ENCODE results near the gene TPBGL.

DNA sequence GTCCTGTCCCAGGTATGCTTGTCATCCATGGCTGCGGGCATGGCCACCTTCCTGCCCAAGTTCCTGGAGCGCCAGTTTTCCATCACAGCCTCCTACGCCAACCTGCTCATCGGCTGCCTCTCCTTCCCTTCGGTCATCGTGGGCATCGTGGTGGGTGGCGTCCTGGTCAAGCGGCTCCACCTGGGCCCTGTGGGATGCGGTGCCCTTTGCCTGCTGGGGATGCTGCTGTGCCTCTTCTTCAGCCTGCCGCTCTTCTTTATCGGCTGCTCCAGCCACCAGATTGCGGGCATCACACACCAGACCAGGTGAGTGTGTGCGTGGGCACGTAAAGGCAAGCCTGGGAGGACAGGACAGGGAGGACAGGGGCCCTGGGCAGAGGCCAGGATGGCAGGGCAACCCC is 47.3 kb upstream of the TPBGL start:
- TF ChIP-seq, protein P1, sequence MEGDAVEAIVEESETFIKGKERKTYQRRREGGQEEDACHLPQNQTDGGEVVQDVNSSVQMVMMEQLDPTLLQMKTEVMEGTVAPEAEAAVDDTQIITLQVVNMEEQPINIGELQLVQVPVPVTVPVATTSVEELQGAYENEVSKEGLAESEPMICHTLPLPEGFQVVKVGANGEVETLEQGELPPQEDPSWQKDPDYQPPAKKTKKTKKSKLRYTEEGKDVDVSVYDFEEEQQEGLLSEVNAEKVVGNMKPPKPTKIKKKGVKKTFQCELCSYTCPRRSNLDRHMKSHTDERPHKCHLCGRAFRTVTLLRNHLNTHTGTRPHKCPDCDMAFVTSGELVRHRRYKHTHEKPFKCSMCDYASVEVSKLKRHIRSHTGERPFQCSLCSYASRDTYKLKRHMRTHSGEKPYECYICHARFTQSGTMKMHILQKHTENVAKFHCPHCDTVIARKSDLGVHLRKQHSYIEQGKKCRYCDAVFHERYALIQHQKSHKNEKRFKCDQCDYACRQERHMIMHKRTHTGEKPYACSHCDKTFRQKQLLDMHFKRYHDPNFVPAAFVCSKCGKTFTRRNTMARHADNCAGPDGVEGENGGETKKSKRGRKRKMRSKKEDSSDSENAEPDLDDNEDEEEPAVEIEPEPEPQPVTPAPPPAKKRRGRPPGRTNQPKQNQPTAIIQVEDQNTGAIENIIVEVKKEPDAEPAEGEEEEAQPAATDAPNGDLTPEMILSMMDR (IDR thresholded peaks at IDR 0.05 in 4 of 5, conservative IDR thresholded peaks at IDR 0.05 in 1 of 5), result no peak
- TF ChIP-seq POLR2A (IDR thresholded peaks at IDR 0.05), result no peak
